ENCODE results near the gene PCLAF. TPM values are rescaled to one million over a fixed set of nuclear protein-coding genes. Genes with fewer than 3 reads are reported as not detected.
A peak's percentile ranks its signal among the peaks of the same experiment; 100 is the strongest.

The PCLAF gene
- 12.9 and 34.2 TPM in 2 replicates for total RNA-seq (2012; rRNA removed)
- 57.3 and 60.5 TPM in 2 replicates for polyA plus RNA-seq (2012; rRNA removed)
- polyA plus RNA-seq (2012; cell fraction: cytosol; rRNA removed) = 8.3 and 14.6 TPM in 2 replicates
- polyA plus RNA-seq (2012; cell fraction: nucleus; rRNA removed; ENCODE audit: low replicate concordance) = 3.0 and 12.8 TPM in 2 replicates
- Bru-seq, nascent RNA = percentile 50 among the genes with signal in this experiment
- BruChase-seq, experiment 1, labeled RNA remaining after a 6-hour chase = percentile 71 among the genes with signal in this experiment
- percentile 54 among the genes with signal in this experiment for BruChase-seq, experiment 2, labeled RNA remaining after a 2-hour chase
- long read RNA-seq, transcript PCLAF-201 (4 exons, 2,194 nt) = major isoform, 8 of 11 reads
- long read RNA-seq, partial matches to known transcripts = 1 of 11 reads
- long read RNA-seq, other reads (novel, unspliced or antisense) = 0 of 11 reads

DNA sequence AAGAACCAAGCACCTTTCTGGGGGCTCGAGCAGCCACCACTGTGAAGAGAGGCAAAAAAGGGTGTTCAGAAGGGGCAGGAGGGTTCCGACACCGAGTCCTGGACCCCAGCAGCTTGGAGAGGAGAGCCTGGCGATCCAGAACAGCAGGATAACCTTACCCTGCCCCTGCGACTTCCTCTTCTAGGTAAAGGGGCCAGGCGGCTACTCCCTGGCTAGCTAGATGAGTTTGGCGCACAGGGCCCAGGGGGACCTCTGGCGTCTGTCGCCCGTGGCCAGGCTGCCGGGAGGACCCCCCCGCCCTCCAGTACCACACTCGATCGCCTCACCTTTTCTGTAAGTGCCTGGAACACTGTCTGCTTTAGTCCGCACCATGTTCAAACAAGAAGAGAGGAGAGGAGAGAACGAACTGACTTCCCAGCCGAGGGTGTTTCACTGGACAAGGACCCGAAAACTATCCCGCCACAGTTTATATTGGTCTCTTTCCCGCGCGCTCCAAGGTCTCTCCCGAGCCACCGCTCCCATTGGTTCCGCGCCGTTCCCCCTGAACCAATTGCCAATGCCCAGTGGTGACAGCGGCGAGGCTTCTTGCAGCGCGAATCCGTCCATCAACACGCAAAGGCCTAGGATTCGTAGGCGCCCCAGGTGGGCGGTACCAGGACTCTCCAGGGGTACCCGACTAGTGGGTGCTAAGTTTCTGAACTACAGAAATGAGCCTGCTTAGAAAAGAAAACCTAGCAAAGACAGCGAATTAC lies at the start of gene PCLAF:
Gene PCLAF, minus strand, starts transcription at position 442 of the 752 bp plus-strand sequence. Its CDS starts 70 bp downstream, at position 372.
- H3K9me3 ChIP-seq (ENCODE audit: control insufficient read depth, insufficient read depth, low read length) = no peaks in the 10 kb centered on the region
- H3K4me3 ChIP-seq (ENCODE audit: insufficient read depth, low read depth, low read length) = peak within 1 kb of the TSS; percentile 71
- no peak within 1 kb of the TSS for H2BK5ac ChIP-seq (ENCODE audit: low read depth, low read length, poor library complexity, severe bottlenecking)
- peak within 1 kb of the TSS; percentile 15; the same call in 1 of the 2 replicates for H3K14ac ChIP-seq (replicated peaks; ENCODE audit: low read depth, low read length)
- peak within 1 kb of the TSS; percentile 51 for H2AK9ac ChIP-seq (replicated peaks; ENCODE audit: low read depth, low read length, poor library complexity)
- peak within 1 kb of the TSS; percentile 87 for H2AFZ ChIP-seq (replicated peaks; ENCODE audit: low read length, poor library complexity)
- no peak within 1 kb of the TSS for H2BK120ac ChIP-seq (ENCODE audit: low read depth, low read length)
- in situ Hi-C loops (cut with MboI; ENCODE audit: low sequenced_read_pairs) = no loop called here
- H3K4me2 ChIP-seq (ENCODE audit: low read depth, low read length) = peak within 1 kb of the TSS; percentile 87
- no peak for TF ChIP-seq MAZ (IDR thresholded peaks at IDR 0.05; ENCODE audit: borderline replicate concordance, low read depth, low read length)
- peak; percentile 82 for TF ChIP-seq POLR2A (IDR thresholded peaks at IDR 0.05; ENCODE audit: low read depth, low read length)
- TF ChIP-seq RFX5 (IDR thresholded peaks at IDR 0.05; ENCODE audit: low read depth, low read length) = no peak
- TF ChIP-seq FOS (IDR thresholded peaks at IDR 0.05; ENCODE audit: low read depth, low read length) = peak; percentile 65; the same call in 1 of the 2 replicates
- no peak for TF ChIP-seq NFE2L2 (IDR thresholded peaks at IDR 0.05; ENCODE audit: low read depth, low read length)
- no peaks in the 10 kb centered on the region for H3K36me3 ChIP-seq (ENCODE audit: control insufficient read depth, insufficient read depth, low read length)
- ChIA-PET POLR2A (ENCODE audit: unreplicated experiment) (no interaction called here), CTCF (no interaction called here)
- H4K91ac ChIP-seq (ENCODE audit: insufficient read depth, low read depth, low read length) = peak within 1 kb of the TSS; percentile 26; the same call in 1 of the 2 replicates
- no peaks in the 10 kb centered on the region for H3K27me3 ChIP-seq (ENCODE audit: control insufficient read depth, insufficient read depth, low read length)
- 9% methylated on average over 7 of the region's 38 CpGs; no CpG with 5 or more reads in 1 of the 2 experiments for WGBS, 2 experiments (ENCODE audit: extremely low coverage in 2 of 2, insufficient read length in 1 of 2)
- peak within 1 kb of the TSS; percentile 10; the same call in 1 of the 2 replicates for H2AK5ac ChIP-seq (ENCODE audit: low read depth, low read length)
- peak within 1 kb of the TSS; percentile 60; the same call in 1 of the 2 replicates for H3K23ac ChIP-seq (ENCODE audit: low read depth, low read length)
- peak within 1 kb of the TSS; percentile 12; the same call in 1 of the 2 replicates for H3K4ac ChIP-seq (ENCODE audit: low read depth, low read length)
- H3K56ac ChIP-seq (ENCODE audit: extremely low read depth, insufficient read depth, low read length) = peak within 1 kb of the TSS; percentile 40; the same call in 1 of the 2 replicates
- H3K79me1 ChIP-seq (ENCODE audit: low read depth in 1 of 2, low read length in 2 of 2) = peaks cover 0 to 20% of the 10 kb centered on the region in 2 experiments; a peak in 2 of 4 replicates
- no peak within 1 kb of the TSS; the same call in 1 of the 2 replicates for H3K27ac ChIP-seq (ENCODE audit: insufficient read depth, low read length)
- no peak within 1 kb of the TSS for H2BK15ac ChIP-seq (ENCODE audit: low read depth, low read length)
- H4K20me1 ChIP-seq (ENCODE audit: insufficient read depth, low read length) = no peaks in the 10 kb centered on the region
- intact Hi-C loops (cut with micrococcal nuclease) = no loop called here
- no peaks in the 10 kb centered on the region for H3K9me1 ChIP-seq (ENCODE audit: insufficient read depth, low read length)
- H3K18ac ChIP-seq (ENCODE audit: low read depth, low read length) = no peak within 1 kb of the TSS
- H4K8ac ChIP-seq (ENCODE audit: low read depth in 2 of 2, low read length in 2 of 2) = peak within 1 kb of the TSS; percentile 65 to 68; a peak in 3 of 4 replicates
- H3K9ac ChIP-seq (ENCODE audit: low read depth, low read length) = peak within 1 kb of the TSS; percentile 38; the same call in 1 of the 2 replicates
- no peak within 1 kb of the TSS for H4K5ac ChIP-seq (ENCODE audit: low read depth, low read length)
- H3K4me1 ChIP-seq (ENCODE audit: control insufficient read depth, insufficient read depth, low read length) = peaks cover 2% of the 10 kb centered on the region
- ATAC-seq (ENCODE audit: low read depth) (peak; percentile 99), DNase-seq (peak; percentile 94)
- dilution Hi-C loops (cut with HindIII; ENCODE audit: low sequenced_read_pairs, unreplicated experiment) = no loop called here
- no peak within 1 kb of the TSS for H2BK20ac ChIP-seq (ENCODE audit: low read depth, low read length)
- no TSS peak for BruUV-seq (replicated peaks)
